Muscle of back (tissue), 11 donors: ENCODE results near the gene CTU1. TPM values are rescaled to one million over a fixed set of nuclear protein-coding genes. Genes with fewer than 3 reads are reported as not detected.

Experiments used
- DNase-seq, 3 donors: peaks; one replicate each; pipeline versions ENCODE4 v3.0.0 to v3.0.0-alpha.2; 2013
- polyA plus RNA-seq, 10 donors: library from polyadenylated mRNA; unstranded; fragments of 120-200 nt; gene quantifications; one replicate each; pipeline ENCODE4 v1.2.1, GENCODE V29; 2013; ENCODE audit not compliant: insufficient read length in 10 of 10

CTU1 gene
- polyA plus RNA-seq, 10 donors: 1.5 to 3.0 (median 2.2) TPM

DNA sequence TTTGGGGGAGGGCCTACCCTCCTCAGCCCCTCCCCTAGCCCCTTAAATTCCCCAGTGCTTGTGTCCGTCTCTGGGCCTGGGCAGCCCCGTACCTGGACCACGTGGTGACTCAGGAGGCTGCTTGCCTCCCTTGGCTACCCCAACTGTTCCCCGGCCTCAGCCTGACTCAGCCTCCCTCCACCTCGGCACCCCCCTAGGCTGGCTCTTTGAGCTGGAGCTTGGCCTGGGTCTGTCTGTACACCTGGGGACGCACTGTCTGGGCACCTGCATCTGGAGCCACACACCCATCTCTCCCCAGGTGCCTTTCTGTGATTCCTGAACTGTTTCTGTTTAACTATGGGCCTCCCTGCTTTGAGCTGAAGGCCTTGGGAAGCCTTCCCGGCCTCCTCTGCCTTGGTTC is 23.7 kb downstream of the CTU1 start:
- no peak for DNase-seq

DNA sequence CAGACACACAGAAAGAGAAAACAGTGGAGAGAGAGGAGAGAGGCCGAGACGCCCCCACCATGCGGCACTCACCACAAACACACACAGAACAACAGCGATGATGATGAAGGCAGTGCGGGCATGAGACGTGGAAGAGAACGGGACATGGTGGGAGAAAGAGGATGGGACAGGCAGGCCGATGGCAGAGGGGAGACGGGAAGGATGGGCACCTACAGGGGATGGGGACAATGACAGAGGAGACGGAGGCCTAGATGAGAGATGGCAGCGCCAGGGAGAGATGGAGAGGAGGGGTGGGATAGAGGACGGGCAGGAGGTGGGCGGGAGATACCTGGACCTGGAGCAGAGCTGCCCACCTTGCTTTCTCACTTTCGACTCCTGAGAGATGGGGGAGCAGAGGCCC is 24.4 kb downstream of the CTU1 start:
- DNase-seq: no peak

DNA sequence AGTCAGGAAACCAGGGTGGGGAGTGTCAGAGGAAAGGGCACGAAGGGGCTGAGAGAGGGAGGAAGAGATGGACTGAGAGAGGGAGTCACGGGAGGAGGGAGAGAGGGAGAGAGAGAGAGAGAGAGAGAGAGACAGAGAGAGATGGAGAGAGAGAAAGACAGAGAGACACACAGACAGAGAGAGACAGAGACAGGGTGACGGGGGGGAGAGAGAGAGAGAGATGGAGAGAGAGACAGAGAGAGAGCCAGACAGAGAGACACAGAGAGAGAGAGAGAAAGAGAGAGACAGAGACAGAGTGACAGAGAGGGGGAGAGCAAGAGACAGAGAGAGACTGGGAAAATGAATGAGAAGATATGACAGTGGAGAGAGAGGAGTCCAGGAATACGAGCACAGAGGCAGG is 25.0 kb downstream of the CTU1 start:
- DNase-seq: no peak

DNA sequence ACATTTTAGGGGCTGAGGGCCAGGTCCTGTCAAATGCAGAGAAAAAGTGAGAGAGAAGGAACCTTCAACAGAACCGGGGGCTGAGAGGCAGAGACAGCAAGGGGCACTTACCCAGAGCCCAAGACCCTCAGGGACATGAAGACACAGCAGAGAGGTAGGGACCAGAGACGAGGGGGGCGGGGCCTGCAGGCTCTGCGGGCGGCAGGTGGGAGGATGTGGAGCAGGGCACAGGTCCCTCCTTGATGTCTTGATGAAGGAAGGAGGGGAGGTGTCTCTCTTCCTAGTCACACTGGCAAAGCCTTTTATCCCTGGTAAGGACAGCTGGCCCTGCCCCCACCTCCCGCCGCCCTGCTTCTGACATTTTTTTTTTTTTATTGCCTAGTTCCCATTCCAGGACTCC is 25.6 kb downstream of the CTU1 start, which contains the start of gene KLK14:
Gene KLK14, minus strand, starts transcription at position 277 of the 400 bp plus-strand sequence. Its CDS starts 273 bp downstream, at position 4.
- DNase-seq: no peak

DNA sequence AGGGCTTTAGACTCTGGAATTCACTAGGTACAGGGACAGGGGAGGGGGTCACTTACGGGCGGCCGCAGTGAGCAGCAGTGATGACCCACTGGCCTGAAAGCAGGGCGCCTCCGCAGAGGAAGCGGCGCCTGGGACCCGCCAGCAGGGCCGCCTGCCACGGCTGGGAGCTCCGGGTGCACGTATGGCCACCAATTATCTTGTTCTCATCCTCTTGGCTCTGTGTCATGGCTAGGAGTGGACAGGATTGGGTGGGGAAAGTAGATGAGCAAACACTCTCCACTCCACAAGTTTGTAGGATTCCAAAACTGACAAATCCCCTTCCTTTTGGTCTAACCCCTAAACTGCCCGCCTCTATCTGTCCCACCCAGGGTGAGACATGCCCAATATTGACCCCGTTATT is 26.7 kb downstream of the CTU1 start:
- DNase-seq: no peak

DNA sequence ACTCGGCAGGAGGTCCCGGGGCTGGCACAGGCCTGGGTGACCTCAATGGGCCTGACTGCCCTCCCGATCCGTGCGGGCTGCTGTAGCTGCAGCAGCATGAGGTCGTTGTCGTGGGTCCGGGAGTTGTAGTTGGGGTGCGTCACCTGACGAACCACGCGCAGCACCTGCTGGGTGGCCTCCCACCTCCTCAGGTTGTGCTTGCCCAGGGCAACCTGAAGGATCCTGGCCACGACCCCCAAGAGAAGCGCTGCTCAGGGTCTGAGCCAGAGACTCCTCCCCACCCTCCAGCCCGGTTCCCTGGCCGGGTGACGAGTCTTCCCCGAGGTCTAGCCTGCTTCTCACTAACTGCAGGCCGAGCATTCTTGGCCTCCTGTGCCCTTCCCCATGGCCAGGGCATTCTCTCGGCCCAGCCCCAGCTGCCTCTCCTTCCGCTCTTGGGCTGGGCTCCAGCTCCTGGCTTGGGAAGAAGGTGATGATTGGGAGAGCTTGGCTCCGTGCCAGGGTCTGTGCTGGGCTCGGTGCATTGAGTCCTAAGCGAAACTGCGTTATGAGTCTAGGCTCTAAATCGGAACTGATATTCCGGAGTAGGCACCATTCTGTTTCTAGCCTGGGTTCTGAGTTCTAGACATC is 28.6 kb downstream of the CTU1 start:
- DNase-seq: no peak

DNA sequence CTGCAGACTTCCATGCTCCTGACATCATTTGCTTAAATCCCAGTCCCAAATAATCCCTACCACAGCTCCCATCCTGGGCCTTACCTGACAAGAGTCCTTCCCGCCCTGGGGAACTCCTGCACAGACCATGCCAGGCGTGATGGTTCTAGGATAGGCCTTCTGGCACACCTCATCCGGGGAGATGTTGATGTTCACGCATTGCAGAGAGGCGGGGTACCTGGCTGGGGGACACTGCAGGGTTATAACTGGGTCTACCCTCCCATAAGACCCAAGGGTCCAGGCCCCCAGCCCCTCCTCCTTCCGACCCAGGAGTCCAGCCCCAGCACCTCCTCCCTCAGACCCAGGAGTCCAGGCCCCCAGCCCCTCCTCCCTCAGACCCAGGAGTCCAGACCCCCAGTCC is 29.5 kb downstream of the CTU1 start:
- no peak for DNase-seq

DNA sequence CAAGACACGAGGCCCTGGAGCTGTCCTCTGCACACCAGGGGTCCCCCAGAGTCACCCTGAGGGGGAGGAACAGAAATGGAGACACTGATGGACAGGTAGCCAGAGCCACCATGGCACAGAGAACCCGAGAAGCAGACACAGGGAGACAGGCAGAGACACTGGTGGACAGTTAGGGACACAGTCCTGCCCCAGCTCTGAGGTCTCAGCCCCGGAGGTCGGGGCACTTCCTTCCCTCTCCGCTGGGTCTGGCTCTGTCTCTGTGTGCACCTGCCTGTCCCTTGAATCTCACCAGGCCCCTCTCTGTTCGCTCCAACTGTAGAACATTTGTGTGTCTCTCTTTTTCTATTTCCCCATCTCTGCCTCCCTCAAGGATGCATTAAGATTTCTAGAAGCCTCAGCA is 30.1 kb downstream of the CTU1 start:
- DNase-seq: no peak

DNA sequence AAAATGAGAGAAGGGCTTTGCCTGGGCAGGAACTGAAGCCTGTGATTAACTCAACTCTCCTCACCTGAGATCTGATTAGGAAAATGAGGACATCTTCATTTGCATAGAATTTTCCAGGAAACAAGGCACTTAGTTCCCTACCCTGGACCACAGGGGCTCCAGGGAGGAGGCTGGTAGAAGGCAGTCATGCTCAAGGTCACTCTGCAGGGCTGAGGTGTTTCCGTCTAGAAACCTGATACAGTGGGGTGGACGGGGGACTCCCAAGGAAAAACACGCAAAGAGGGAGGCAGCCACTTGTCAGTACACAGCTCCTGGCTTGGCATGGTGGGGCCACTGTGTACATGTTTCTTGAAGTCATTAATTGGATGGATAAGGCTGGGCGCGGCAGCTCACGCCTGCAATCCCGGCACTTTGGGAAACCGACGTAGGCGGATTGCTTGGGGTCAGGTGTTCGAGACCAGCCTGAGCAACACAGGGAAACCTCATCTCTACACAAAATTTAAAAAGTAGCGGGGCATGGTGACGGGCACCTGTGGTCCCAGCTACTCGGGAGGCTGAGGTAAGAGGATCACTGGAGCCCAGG is 31.5 kb downstream of the CTU1 start:
- DNase-seq: no peak

DNA sequence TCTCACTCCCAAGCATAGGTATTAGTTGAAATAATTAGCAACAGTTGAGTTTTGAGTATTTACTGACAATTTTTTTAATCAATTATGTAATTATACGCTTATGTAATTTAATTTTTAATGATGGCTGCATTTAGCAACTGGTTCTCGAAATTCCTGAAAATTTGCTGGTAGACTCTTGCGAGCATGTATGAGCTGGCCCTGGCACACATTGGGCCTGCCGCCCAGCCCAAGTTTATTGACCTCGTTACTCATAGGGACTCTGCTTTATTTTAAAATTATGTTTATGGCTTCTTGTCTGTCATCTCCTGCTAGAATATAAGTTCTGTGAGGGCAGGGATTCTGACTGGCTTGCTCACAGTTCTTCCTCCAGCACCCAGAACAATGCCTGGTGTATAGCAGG is 32.2 kb downstream of the CTU1 start:
- no peak for DNase-seq

DNA sequence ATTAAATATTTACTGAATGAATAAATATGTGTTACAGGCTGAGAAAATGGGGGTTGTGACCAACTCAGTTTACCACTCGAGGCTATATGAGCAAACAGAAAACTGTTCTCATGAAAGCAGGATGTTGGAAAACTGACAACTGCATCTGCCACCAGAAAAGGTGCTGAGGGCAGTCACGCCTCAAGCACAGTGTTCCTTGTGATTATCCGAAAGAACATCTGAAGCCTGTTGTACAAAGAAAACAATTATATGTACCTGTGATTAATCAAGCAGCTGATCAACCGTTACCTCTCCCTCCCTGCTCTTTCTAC is 37.2 kb downstream of the CTU1 start:
- no peak for DNase-seq

DNA sequence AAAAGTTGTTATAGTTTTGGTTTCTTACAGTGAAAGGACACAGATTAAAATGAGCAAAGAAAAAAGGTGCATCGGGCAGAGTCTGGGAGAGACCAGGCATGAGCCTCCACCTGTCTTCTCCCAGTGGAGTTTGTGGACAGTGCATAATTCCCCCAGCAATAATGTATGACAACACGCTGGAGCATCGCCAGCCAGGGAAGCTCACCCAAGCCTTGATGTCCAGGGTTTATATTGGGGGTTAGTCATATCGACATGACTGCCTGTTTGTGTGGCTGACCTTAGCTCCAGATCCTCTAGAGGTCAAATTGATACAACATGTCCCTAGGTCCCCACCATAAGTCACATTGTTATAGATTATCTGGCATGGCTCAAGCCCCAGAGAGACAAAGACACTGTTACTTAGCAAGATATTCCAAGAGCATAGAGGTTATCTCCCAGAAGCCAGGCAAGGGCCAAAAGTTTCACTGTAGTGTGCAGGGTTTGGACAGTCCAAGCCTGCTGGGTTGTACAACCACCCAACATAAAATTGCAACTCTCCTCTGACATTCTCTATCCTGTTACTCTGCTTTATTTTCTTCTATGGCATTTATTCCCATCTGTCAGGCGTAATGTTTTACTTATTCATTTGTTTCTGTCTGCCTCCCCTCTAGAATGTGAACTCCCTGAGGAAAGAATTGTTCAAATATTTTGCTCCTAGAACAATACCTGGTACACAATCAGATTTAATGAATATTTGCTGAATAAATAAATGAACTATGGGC is 37.7 kb downstream of the CTU1 start:
- DNase-seq: no peak

DNA sequence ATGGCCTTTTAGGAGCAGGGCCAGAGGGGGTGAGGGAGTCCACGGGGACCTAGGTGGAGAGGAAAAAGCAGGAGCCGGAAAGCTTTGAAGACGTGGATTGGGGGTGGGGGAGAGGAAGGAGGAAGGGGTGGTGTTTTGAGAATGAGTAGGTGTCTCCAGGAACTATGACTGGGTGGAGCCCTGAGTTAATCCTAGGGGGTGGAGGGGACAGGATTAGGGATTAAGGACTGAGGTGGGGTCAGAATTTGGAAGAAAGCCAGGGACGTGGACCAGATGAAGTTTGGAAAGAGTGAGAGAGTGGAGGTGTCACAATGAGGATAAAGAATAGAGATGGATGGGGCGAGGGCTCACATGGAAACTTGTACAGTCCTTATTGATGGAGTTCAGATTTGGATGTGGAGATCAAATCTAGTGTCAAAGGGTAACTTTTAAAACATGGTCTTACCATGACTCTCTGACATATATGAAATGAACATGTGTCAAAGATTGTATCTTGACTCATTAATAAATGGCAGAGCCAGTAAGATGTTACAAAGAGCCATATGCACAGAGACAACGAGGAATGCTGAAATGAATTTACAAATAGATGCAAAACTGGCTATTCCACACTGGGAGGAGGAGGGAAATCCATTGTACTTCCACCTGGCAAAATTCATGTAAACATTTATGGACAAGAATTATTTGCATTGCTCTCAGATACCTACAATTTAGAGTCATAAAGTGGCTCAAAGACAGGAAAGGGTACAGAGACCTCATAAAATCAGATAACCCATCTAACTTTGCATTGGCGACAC is 41.6 kb downstream of the CTU1 start:
- no peak for DNase-seq

DNA sequence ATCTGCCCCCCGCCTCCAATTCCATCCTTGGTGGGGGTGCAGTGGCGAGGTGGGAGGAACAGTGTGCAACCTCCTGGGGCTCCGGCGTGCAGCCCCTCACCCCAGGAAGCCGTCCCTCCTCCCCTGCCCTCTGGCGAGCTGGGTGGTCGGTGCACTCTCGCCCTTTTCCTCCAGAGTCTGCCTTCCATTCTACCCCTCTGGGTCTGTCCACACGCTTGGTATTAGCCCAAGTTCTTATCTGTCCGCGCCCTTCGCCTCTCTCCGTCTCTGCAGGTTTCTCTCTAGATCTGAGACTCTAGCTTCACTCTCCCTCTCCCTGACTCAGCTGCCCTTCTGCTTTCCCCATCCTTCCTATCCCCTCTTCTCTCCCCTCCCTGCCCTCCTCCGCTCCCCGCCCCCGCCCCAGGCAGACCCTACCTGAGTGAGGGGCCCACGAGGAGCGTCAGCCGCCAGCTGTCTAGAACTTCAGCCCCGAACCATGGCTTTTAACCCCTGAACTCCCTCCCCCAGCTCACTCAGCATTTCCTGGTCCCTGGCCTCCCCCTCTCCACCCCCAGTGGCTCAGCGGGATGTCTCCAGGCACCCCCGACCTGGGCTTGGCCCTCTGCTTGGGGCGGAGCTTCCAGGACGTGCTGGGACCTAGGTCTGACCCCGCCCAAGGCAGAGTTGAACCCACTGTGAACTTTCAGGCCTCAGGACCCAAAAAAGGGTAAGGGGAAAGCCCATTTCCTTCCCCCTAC is 42.8 kb downstream of the CTU1 start:
- DNase-seq: no peak

DNA sequence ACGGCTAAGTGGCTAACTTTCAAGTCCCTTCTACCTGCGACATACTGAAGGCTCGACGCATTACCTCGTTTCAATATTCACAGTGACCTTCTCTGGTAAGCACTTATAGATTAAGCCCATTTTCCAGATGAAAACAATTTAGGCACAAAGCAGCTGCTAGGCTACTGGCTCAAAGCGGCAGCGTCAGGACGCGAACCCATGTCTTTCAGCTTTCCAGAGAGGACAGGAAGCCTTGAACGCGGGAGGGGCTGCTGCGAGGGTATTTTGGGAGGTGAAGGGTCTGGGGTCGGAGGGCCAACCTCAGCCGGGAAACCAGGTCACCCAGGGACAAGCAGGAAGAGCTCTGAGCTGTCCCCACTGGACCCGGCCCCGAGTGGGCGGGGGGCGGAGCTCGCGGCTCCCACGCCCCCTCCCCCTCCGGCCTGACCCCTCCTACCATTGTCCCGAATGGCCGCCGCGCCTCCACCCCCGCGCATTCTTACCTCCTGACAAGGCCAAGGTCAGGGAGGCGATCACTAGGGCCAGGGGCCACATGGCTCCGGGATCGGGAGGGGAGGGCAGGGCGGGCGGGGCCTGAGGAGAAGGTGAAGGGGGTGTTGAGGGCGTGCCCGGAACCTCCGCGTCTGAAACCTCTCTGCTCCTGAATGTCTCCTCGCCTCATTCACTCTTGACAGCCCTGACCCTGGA is 43.5 kb downstream of the CTU1 start, which contains the start of gene KLK13:
Gene KLK13, minus strand, starts transcription at position 559 of the 687 bp plus-strand sequence. Its CDS starts 25 bp downstream, at position 534.
- DNase-seq: no peak

DNA sequence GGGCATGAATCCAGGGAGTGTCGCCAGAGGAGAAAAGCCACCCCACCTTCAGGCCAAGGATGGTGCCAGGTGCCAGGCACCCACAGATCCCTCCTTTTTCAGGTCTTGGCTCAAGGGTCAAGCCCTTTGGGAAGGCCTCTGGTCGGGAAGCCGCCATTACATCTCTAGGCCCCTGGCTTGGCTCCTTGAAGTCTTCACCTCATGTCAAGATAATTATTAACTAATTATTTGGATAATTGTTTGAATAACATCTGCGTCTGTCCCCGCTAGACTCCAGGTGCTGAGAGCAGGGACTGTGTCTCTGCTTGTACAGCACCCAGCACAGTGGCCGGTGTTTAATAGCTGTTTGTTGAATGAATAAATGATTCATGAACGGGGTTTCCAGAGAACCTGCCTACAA is 44.5 kb downstream of the CTU1 start:
- no peak for DNase-seq

DNA sequence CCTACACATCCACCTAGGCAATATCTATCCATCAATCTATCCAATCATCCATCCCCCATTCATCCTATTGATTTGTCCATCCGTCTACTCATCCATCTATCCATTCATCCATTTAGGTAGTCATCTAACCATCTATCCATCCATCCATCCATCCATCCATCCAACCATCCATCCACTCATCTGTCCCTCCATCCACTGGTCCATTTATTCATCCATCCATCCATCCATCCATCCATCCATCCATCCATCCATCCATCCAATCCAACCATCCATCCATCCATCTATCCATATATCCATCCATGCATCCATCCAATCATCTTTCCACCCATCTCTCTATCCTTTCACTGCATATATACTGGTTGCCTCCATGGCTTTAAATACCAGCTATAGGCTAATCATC is 47.2 kb downstream of the CTU1 start:
- no peak for DNase-seq

DNA sequence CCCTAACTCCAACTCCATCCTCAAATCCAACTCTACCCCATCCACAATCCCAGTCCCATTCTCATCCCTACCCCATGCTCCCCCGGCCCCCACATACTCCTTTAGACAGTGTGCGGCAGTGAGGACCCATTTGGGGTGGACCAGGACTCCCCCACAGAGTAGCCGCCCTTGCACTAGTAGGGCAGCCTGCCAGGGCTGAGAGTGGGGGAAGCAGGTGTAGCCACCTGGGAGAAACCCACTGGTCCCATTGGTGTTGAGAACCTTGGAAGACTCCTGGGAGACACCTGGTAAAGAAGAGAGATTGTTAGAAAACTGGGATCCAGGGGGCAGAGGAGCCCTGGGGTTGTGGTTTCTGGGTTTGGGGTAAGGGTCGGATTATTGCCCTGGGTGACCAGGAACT is 47.9 kb downstream of the CTU1 start:
- DNase-seq: no peak

DNA sequence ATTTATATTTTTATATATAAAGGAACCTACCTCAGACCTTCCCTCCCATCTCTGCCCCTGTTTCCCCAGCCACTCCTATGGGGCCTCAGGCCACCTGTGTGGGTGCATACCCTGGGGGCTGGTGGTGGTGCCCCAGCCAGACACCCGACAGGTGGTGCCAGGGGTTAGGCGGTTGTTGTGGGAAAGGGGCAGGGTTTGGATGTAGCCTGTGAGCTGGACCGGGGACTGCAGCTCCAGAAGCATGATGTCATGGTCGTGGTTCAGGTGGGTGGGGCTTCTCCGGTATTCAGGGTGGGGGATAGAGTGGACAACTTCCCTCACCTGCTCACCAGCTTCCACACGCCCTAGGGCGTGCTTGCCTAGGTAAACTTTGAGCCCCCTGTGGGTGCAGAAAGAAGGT is 48.5 kb downstream of the CTU1 start:
- DNase-seq: no peak

DNA sequence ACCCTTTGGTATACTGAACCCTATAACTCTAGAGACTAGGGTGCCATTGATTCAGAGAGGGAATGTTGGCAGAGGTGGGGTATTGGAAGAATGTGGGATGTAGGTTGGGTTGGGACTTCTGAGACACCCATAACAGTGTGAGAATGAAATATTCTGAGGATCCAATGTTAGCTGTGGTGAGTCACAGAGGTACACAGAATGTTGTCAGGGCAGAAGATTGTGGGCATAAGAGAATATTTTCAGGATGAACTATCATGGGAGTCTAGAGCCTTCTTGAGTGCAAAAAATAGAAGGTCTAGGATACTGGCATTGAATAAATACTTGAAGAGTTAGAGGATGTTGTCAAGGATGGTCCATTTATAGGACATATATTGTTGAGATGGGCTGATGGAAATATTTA is 52.3 kb downstream of the CTU1 start:
- no peak for DNase-seq
